Upper lobe of right lung (tissue), 1 donor: ENCODE results near the gene PDE4B. TPM values are rescaled to one million over a fixed set of nuclear protein-coding genes. Genes with fewer than 3 reads are reported as not detected.

Experiments
- ATAC-seq: fragments of 200-7000 bp; cut with Tn5 transposase; one replicate; pipeline ENCODE4 v1.9.1; 2020; ENCODE audit warnings: mild to moderate bottlenecking, moderate library complexity
- DNase-seq: peaks from one replicate; pipeline ENCODE4 v3.0.0-alpha.2; 2020
- H3K27ac ChIP-seq: fragments of 200-600 bp; one replicate; pipeline ENCODE4 v1.8.0; 2022
- H3K27me3 ChIP-seq: fragments of 200-600 bp; one replicate; pipeline ENCODE4 v1.8.0; 2022; ENCODE audit warnings: mild to moderate bottlenecking
- H3K36me3 ChIP-seq: fragments of 200-600 bp; one replicate; pipeline ENCODE4 v1.8.0; 2022
- H3K4me1 ChIP-seq: fragments of 200-600 bp; one replicate; pipeline ENCODE4 v1.8.0; 2022
- H3K4me3 ChIP-seq: fragments of 200-600 bp; one replicate; pipeline ENCODE4 v1.8.0; 2022; ENCODE audit warnings: mild to moderate bottlenecking
- H3K9me3 ChIP-seq: fragments of 200-600 bp; one replicate; pipeline ENCODE4 v1.8.0; 2022
- CTCF ChIP-seq: fragments of 200-600 bp; IDR thresholded peaks from one replicate; pipeline ENCODE4 v1.8.0; 2022; ENCODE audit warnings: antibody characterized with exemption
- intact Hi-C: fragments of 100-400 bp; cut with DNase I; formaldehyde crosslinking; loops from one replicate; pipeline ENCODE4 v1.11.0; 2022
- total RNA-seq: library from RNA; stranded (reverse); fragmentation: NEBNext Ultra II Directional; extraction: Animal tissue kit (Norgen Biotek cat#: 25700); gene quantifications from one replicate; pipeline ENCODE4 v1.2.1, GENCODE V29; 2021
- donor health status: DM: no; HTN: yes; CAD: no; lungs with severe emphysema.

Gene PDE4B
- total RNA-seq, 1 donor from 2014 or later = 14.3 TPM

- no peak for DNase-seq
- no peaks in the 10 kb centered on the region for H3K27me3 ChIP-seq
- intact Hi-C loops = loop anchor here (2.0 kb wide), 1 partner anchor 284 kb away; no protein-coding TSS in a partner anchor
- no peak overlapping the region for H3K4me3 ChIP-seq
- no peaks in the 10 kb centered on the region for H3K4me1 ChIP-seq
- TF ChIP-seq CTCF = no peak
- ATAC-seq = no peak
- no peaks in the 10 kb centered on the region for H3K9me3 ChIP-seq
- no peak overlapping the region for H3K27ac ChIP-seq
- no peaks in the 10 kb centered on the region for H3K36me3 ChIP-seq
Measured at GRCh38 chr1:66244429-66244828, 451.7 kb downstream of the PDE4B start.

GRCh38 chr1:66245691-66246090 lies 453.0 kb downstream of the PDE4B start:
- no peaks in the 10 kb centered on the region for H3K27me3 ChIP-seq
- no peaks in the 10 kb centered on the region for H3K9me3 ChIP-seq
- no peak for TF ChIP-seq CTCF
- no peaks in the 10 kb centered on the region for H3K4me1 ChIP-seq
- H3K27ac ChIP-seq = no peak overlapping the region
- H3K36me3 ChIP-seq = no peaks in the 10 kb centered on the region
- intact Hi-C loops = loop anchor here (2.0 kb wide), 1 partner anchor 285 kb away; no protein-coding TSS in a partner anchor
- ATAC-seq = no peak
- no peak for DNase-seq
- no peak overlapping the region for H3K4me3 ChIP-seq

- DNase-seq = no peak
- H3K27me3 ChIP-seq = no peaks in the 10 kb centered on the region
- no peak overlapping the region for H3K27ac ChIP-seq
- no peaks in the 10 kb centered on the region for H3K9me3 ChIP-seq
- ATAC-seq = no peak
- H3K4me1 ChIP-seq = no peaks in the 10 kb centered on the region
- no peak for TF ChIP-seq CTCF
- H3K36me3 ChIP-seq = no peaks in the 10 kb centered on the region
- H3K4me3 ChIP-seq = no peak overlapping the region
- intact Hi-C loops = no loop called here
Measured at GRCh38 chr1:66246351-66247269, 453.9 kb downstream of the PDE4B start.

GRCh38 chr1:66247415-66248208 lies 454.9 kb downstream of the PDE4B start:
- no peaks in the 10 kb centered on the region for H3K27me3 ChIP-seq
- no peak overlapping the region for H3K27ac ChIP-seq
- intact Hi-C loops = no loop called here
- TF ChIP-seq CTCF = no peak
- DNase-seq (no peak), ATAC-seq (no peak)
- H3K4me3 ChIP-seq = no peak overlapping the region
- H3K36me3 ChIP-seq = no peaks in the 10 kb centered on the region
- no peaks in the 10 kb centered on the region for H3K9me3 ChIP-seq
- H3K4me1 ChIP-seq = no peaks in the 10 kb centered on the region

GRCh38 chr1:66248257-66248656 lies 455.6 kb downstream of the PDE4B start:
- DNase-seq (no peak), ATAC-seq (no peak)
- no peak for TF ChIP-seq CTCF
- Histone ChIP-seq H3K4me3 (no peak overlapping the region), H3K9me3 (no peaks in the 10 kb centered on the region), H3K36me3 (no peaks in the 10 kb centered on the region), H3K27me3 (no peaks in the 10 kb centered on the region), H3K4me1 (no peaks in the 10 kb centered on the region), H3K27ac (no peak overlapping the region)
- intact Hi-C loops = no loop called here
